ENCODE measurements around the gene SCAMP5. TPM values are rescaled to one million over a fixed set of nuclear protein-coding genes. Genes with fewer than 3 reads are reported as not detected.

SCAMP5 gene
- polyA plus RNA-seq, 1 donor (not counting 4 experiments of a cell fraction or from before 2014, with no cell fraction given), result 1.9 TPM

DNA sequence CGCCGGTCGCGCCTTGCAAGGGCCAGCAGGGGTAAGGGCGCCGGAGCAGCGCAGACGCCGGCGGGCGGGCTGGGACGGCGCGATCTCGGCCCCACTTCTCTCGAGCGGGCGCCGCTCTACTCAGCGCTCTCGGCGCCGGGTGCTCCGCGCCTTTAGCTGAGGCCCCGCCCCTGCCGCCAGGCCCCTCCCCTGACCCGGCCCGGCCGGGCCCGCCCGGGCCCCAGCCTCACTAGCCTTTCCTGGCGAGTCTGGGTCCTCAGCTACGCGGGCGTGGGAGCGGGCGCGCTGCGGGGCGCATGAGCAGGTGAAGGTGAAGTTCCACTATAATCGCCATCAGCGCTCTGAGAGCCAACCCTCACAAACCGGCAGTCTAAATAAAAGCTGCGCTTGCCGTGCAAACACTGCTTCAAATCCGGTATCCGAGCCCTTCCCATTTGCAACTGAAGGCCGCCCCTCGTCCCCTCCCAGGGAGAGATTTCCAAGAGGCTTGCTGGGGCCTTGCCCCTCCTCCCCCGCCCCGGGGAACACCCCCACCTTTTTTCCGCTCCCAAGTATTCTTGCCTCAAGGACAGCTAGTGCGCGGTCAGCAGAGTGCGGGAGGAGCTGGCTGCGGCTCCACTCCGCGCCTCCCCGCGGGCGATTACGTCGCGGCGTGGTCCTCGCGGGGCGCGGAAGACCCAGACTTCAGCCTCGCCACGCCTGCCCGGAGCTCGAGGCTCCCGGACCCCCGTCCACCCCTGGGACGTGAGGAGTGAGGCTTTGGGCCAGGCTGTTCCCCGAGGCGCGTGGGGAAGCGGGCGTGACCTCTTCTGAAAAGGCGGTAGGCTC is 38.5 kb upstream of the SCAMP5 start, which contains the start of gene RPP25:
RPP25 (minus strand) TSS at position 125 of the 828 bp plus-strand sequence. CDS start 189 bp downstream, outside the sequence.
- no peaks in the 10 kb centered on the region for H4K20me1 ChIP-seq (ENCODE audit: control insufficient read depth, extremely low read depth, insufficient read depth, low read length)
- no peaks in the 10 kb centered on the region for H3K36me3 ChIP-seq (ENCODE audit: control insufficient read depth in 2 of 2, extremely low read depth in 1 of 2, insufficient read depth in 2 of 2, low read length in 2 of 2)
- no peak for FAIRE-seq
- H3K27ac ChIP-seq (ENCODE audit: control insufficient read depth, insufficient read depth, low read length), result no peak within 1 kb of the TSS
- H3K79me2 ChIP-seq (ENCODE audit: control insufficient read depth, insufficient read depth, low read length), result no peaks in the 10 kb centered on the region
- dilution Hi-C loops (cut with MboI; ENCODE audit: extremely low pct_ligation_motif_present, low sequenced_read_pairs), result no loop called here
- peak within 1 kb of the TSS; percentile 47 for H3K9ac ChIP-seq (ENCODE audit: control insufficient read depth, extremely low read depth, insufficient read depth, low read length)
- H3K27me3 ChIP-seq (ENCODE audit: control insufficient read depth, extremely low read depth, insufficient read depth, low read length), result peaks cover 39% of the 10 kb centered on the region
- no peak for DNase-seq (ENCODE audit: low read depth, low spot score)
- H2AFZ ChIP-seq (ENCODE audit: control insufficient read depth, low read length), result peak within 1 kb of the TSS; percentile 77
- TF ChIP-seq, protein P1, sequence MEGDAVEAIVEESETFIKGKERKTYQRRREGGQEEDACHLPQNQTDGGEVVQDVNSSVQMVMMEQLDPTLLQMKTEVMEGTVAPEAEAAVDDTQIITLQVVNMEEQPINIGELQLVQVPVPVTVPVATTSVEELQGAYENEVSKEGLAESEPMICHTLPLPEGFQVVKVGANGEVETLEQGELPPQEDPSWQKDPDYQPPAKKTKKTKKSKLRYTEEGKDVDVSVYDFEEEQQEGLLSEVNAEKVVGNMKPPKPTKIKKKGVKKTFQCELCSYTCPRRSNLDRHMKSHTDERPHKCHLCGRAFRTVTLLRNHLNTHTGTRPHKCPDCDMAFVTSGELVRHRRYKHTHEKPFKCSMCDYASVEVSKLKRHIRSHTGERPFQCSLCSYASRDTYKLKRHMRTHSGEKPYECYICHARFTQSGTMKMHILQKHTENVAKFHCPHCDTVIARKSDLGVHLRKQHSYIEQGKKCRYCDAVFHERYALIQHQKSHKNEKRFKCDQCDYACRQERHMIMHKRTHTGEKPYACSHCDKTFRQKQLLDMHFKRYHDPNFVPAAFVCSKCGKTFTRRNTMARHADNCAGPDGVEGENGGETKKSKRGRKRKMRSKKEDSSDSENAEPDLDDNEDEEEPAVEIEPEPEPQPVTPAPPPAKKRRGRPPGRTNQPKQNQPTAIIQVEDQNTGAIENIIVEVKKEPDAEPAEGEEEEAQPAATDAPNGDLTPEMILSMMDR (optimal IDR thresholded peaks at IDR 0.05 in 1 of 3, IDR thresholded peaks at IDR 0.05 in 1 of 3, conservative IDR thresholded peaks at IDR 0.05 in 1 of 3; ENCODE audit: extremely low read depth in 1 of 3, insufficient read depth in 2 of 3, low read length in 3 of 3), result no peak
- TF ChIP-seq EZH2 (IDR thresholded peaks at IDR 0.05; ENCODE audit: low read length), result peak; percentile 50
- no peaks in the 10 kb centered on the region for H3K9me3 ChIP-seq (ENCODE audit: control insufficient read depth, low read depth, low read length)
- peak within 1 kb of the TSS; percentile 36 to 69 (median 51) for H3K4me3 ChIP-seq (ENCODE audit: control insufficient read depth in 2 of 3, extremely low read depth in 1 of 3, insufficient read depth in 2 of 3, low read depth in 1 of 3, low read length in 3 of 3)
- H3K4me2 ChIP-seq (ENCODE audit: control insufficient read depth, extremely low read depth, insufficient read depth, low read depth, low read length), result peak within 1 kb of the TSS; percentile 74
- H3K4me1 ChIP-seq (ENCODE audit: control insufficient read depth, extremely low read depth, insufficient read depth, low read length), result peaks cover 9% of the 10 kb centered on the region
- H3K9me1 ChIP-seq (ENCODE audit: control insufficient read depth, extremely low read depth, insufficient read depth, low read length), result no peaks in the 10 kb centered on the region

DNA sequence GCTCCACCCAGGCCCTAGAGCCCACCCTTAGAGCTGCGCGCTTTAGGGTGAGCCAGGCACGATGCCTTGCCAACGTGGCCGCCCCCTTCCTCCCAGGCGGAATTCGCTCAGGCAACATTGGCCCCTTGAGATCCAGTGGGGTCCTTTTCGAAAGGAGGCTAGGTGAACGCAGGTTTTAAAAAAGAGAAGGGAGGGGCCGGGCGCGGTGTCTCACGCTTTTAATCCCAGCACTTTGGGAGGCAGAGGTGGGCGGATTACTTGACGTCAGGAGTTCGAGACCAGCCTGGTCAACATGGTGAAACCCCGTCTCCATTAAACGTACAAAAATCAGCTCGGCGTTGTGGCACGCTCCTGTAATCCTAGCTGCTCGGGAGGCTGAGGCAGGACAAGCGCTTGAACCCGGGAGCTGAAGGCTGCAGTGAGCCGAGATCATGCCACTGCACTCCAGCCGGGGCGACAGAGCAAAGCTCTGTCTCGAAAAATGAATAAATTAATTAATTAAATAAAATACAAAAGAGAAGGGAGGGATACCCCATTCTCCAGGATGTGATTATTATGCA is 37.8 kb upstream of the SCAMP5 start:
- Histone ChIP-seq H3K4me2 (ENCODE audit: control insufficient read depth, extremely low read depth, insufficient read depth, low read depth, low read length) (peak overlapping the region; percentile 74), H3K9me3 (ENCODE audit: control insufficient read depth, low read depth, low read length) (no peaks in the 10 kb centered on the region), H3K9me1 (ENCODE audit: control insufficient read depth, extremely low read depth, insufficient read depth, low read length) (no peaks in the 10 kb centered on the region), H3K4me3 (ENCODE audit: control insufficient read depth in 2 of 3, extremely low read depth in 1 of 3, insufficient read depth in 2 of 3, low read depth in 1 of 3, low read length in 3 of 3) (peak overlapping the region; percentile 36 to 69 (median 51)), H3K79me2 (ENCODE audit: control insufficient read depth, insufficient read depth, low read length) (no peaks in the 10 kb centered on the region), H3K9ac (ENCODE audit: control insufficient read depth, extremely low read depth, insufficient read depth, low read length) (no peak overlapping the region), H4K20me1 (ENCODE audit: control insufficient read depth, extremely low read depth, insufficient read depth, low read length) (no peaks in the 10 kb centered on the region), H2AFZ (ENCODE audit: control insufficient read depth, low read length) (peak overlapping the region; percentile 56), H3K36me3 (ENCODE audit: control insufficient read depth in 2 of 2, extremely low read depth in 1 of 2, insufficient read depth in 2 of 2, low read length in 2 of 2) (no peaks in the 10 kb centered on the region), H3K4me1 (ENCODE audit: control insufficient read depth, extremely low read depth, insufficient read depth, low read length) (peaks cover 9% of the 10 kb centered on the region), H3K27me3 (ENCODE audit: control insufficient read depth, extremely low read depth, insufficient read depth, low read length) (peaks cover 39% of the 10 kb centered on the region), H3K27ac (ENCODE audit: control insufficient read depth, insufficient read depth, low read length) (no peak overlapping the region)
- DNase-seq (ENCODE audit: low read depth, low spot score), result no peak
- TF ChIP-seq, protein P1 (optimal IDR thresholded peaks at IDR 0.05 in 1 of 3, IDR thresholded peaks at IDR 0.05 in 1 of 3, conservative IDR thresholded peaks at IDR 0.05 in 1 of 3; ENCODE audit: extremely low read depth in 1 of 3, insufficient read depth in 2 of 3, low read length in 3 of 3), result no peak
- TF ChIP-seq EZH2 (IDR thresholded peaks at IDR 0.05; ENCODE audit: low read length), result peak; percentile 14
- dilution Hi-C loops (cut with MboI; ENCODE audit: extremely low pct_ligation_motif_present, low sequenced_read_pairs), result no loop called here
- FAIRE-seq, result no peak

Data from keratinocyte (primary cell).